ENCODE measurements around the gene NRXN3. TPM values are rescaled to one million over a fixed set of nuclear protein-coding genes. Genes with fewer than 3 reads are reported as not detected.

NRXN3 gene
- total RNA-seq, 1 experiment from 2014 or later: 0.80 TPM

- Histone ChIP-seq H3K36me3 (replicated peaks; ENCODE audit: control insufficient read depth, insufficient read depth, low read length) (no peaks in the 10 kb centered on the region), H3K4me3 (ENCODE audit: insufficient read depth, low read depth, low read length) (no peak overlapping the region), H3K27me3 (ENCODE audit: control insufficient read depth, insufficient read depth, low read length) (no peaks in the 10 kb centered on the region)
- no peak for DNase-seq
Measured at GRCh38 chr14:79306546-79306945, 1136.4 kb downstream of the NRXN3 start.

GRCh38 chr14:79318371-79318770 lies 1148.2 kb downstream of the NRXN3 start:
- DNase-seq: no peak
- H3K27me3 ChIP-seq (ENCODE audit: control insufficient read depth, insufficient read depth, low read length): no peaks in the 10 kb centered on the region
- no peaks in the 10 kb centered on the region for H3K36me3 ChIP-seq (replicated peaks; ENCODE audit: control insufficient read depth, insufficient read depth, low read length)

GRCh38 chr14:79320561-79320960 lies 1150.4 kb downstream of the NRXN3 start:
- H3K27me3 ChIP-seq (ENCODE audit: control insufficient read depth, insufficient read depth, low read length): no peaks in the 10 kb centered on the region
- no peak overlapping the region for H3K4me3 ChIP-seq (ENCODE audit: insufficient read depth, low read depth, low read length)
- H3K36me3 ChIP-seq (replicated peaks; ENCODE audit: control insufficient read depth, insufficient read depth, low read length): no peaks in the 10 kb centered on the region
- no peak for DNase-seq

More at GRCh38 chr14:79318371-79318770, 1148.2 kb downstream of the NRXN3 start:
- no peak overlapping the region for H3K4me3 ChIP-seq (ENCODE audit: insufficient read depth, low read depth, low read length)

GRCh38 chr14:79321070-79321469 lies 1150.9 kb downstream of the NRXN3 start:
- Histone ChIP-seq H3K27me3 (ENCODE audit: control insufficient read depth, insufficient read depth, low read length) (no peaks in the 10 kb centered on the region), H3K36me3 (replicated peaks; ENCODE audit: control insufficient read depth, insufficient read depth, low read length) (no peaks in the 10 kb centered on the region), H3K4me3 (ENCODE audit: insufficient read depth, low read depth, low read length) (no peak overlapping the region)
- DNase-seq: no peak

- H3K36me3 ChIP-seq (replicated peaks; ENCODE audit: control insufficient read depth, insufficient read depth, low read length): no peaks in the 10 kb centered on the region
- no peaks in the 10 kb centered on the region for H3K27me3 ChIP-seq (ENCODE audit: control insufficient read depth, insufficient read depth, low read length)
- H3K4me3 ChIP-seq (ENCODE audit: insufficient read depth, low read depth, low read length): no peak overlapping the region
- DNase-seq: no peak
Measured at GRCh38 chr14:79325071-79325470, 1154.9 kb downstream of the NRXN3 start.

- no peaks in the 10 kb centered on the region for H3K27me3 ChIP-seq (ENCODE audit: control insufficient read depth, insufficient read depth, low read length)
- H3K4me3 ChIP-seq (ENCODE audit: insufficient read depth, low read depth, low read length): no peak overlapping the region
- no peak for DNase-seq
- no peaks in the 10 kb centered on the region for H3K36me3 ChIP-seq (replicated peaks; ENCODE audit: control insufficient read depth, insufficient read depth, low read length)
Measured at GRCh38 chr14:79325557-79325956, 1155.4 kb downstream of the NRXN3 start.

- no peak for DNase-seq
- no peaks in the 10 kb centered on the region for H3K27me3 ChIP-seq (ENCODE audit: control insufficient read depth, insufficient read depth, low read length)
- no peak overlapping the region for H3K4me3 ChIP-seq (ENCODE audit: insufficient read depth, low read depth, low read length)
- H3K36me3 ChIP-seq (replicated peaks; ENCODE audit: control insufficient read depth, insufficient read depth, low read length): no peaks in the 10 kb centered on the region
Measured at GRCh38 chr14:79328863-79329262, 1158.7 kb downstream of the NRXN3 start.

GRCh38 chr14:79331830-79332229 lies 1161.7 kb downstream of the NRXN3 start:
- no peaks in the 10 kb centered on the region for H3K27me3 ChIP-seq (ENCODE audit: control insufficient read depth, insufficient read depth, low read length)
- H3K4me3 ChIP-seq (ENCODE audit: insufficient read depth, low read depth, low read length): no peak overlapping the region
- H3K36me3 ChIP-seq (replicated peaks; ENCODE audit: control insufficient read depth, insufficient read depth, low read length): no peaks in the 10 kb centered on the region
- DNase-seq: no peak

- Histone ChIP-seq H3K4me3 (ENCODE audit: insufficient read depth, low read depth, low read length) (no peak overlapping the region), H3K27me3 (ENCODE audit: control insufficient read depth, insufficient read depth, low read length) (no peaks in the 10 kb centered on the region), H3K36me3 (replicated peaks; ENCODE audit: control insufficient read depth, insufficient read depth, low read length) (no peaks in the 10 kb centered on the region)
- no peak for DNase-seq
Measured at GRCh38 chr14:79332504-79333197, 1162.5 kb downstream of the NRXN3 start.

GRCh38 chr14:79333198-79333546 lies 1163.0 kb downstream of the NRXN3 start:
- Histone ChIP-seq H3K4me3 (ENCODE audit: insufficient read depth, low read depth, low read length) (no peak overlapping the region), H3K27me3 (ENCODE audit: control insufficient read depth, insufficient read depth, low read length) (no peaks in the 10 kb centered on the region), H3K36me3 (replicated peaks; ENCODE audit: control insufficient read depth, insufficient read depth, low read length) (no peaks in the 10 kb centered on the region)
- no peak for DNase-seq

GRCh38 chr14:79334272-79334671 lies 1164.1 kb downstream of the NRXN3 start:
- H3K36me3 ChIP-seq (replicated peaks; ENCODE audit: control insufficient read depth, insufficient read depth, low read length): no peaks in the 10 kb centered on the region
- H3K4me3 ChIP-seq (ENCODE audit: insufficient read depth, low read depth, low read length): no peak overlapping the region
- no peaks in the 10 kb centered on the region for H3K27me3 ChIP-seq (ENCODE audit: control insufficient read depth, insufficient read depth, low read length)
- DNase-seq: no peak

GRCh38 chr14:79337761-79338160 lies 1167.6 kb downstream of the NRXN3 start:
- no peaks in the 10 kb centered on the region for H3K27me3 ChIP-seq (ENCODE audit: control insufficient read depth, insufficient read depth, low read length)
- no peaks in the 10 kb centered on the region for H3K36me3 ChIP-seq (replicated peaks; ENCODE audit: control insufficient read depth, insufficient read depth, low read length)
- no peak for DNase-seq
- H3K4me3 ChIP-seq (ENCODE audit: insufficient read depth, low read depth, low read length): no peak overlapping the region

GRCh38 chr14:79342942-79343341 lies 1172.8 kb downstream of the NRXN3 start:
- no peak overlapping the region for H3K4me3 ChIP-seq (ENCODE audit: insufficient read depth, low read depth, low read length)

GRCh38 chr14:79351011-79351410 lies 1180.8 kb downstream of the NRXN3 start:
- no peaks in the 10 kb centered on the region for H3K36me3 ChIP-seq (replicated peaks; ENCODE audit: control insufficient read depth, insufficient read depth, low read length)
- H3K27me3 ChIP-seq (ENCODE audit: control insufficient read depth, insufficient read depth, low read length): no peaks in the 10 kb centered on the region
- H3K4me3 ChIP-seq (ENCODE audit: insufficient read depth, low read depth, low read length): no peak overlapping the region
- no peak for DNase-seq

More at GRCh38 chr14:79342942-79343341, 1172.8 kb downstream of the NRXN3 start:
- no peak for DNase-seq
- H3K27me3 ChIP-seq (ENCODE audit: control insufficient read depth, insufficient read depth, low read length): no peaks in the 10 kb centered on the region
- H3K36me3 ChIP-seq (replicated peaks; ENCODE audit: control insufficient read depth, insufficient read depth, low read length): no peaks in the 10 kb centered on the region

GRCh38 chr14:79352076-79352630 lies 1182.0 kb downstream of the NRXN3 start:
- DNase-seq: no peak
- Histone ChIP-seq H3K4me3 (ENCODE audit: insufficient read depth, low read depth, low read length) (no peak overlapping the region), H3K36me3 (replicated peaks; ENCODE audit: control insufficient read depth, insufficient read depth, low read length) (no peaks in the 10 kb centered on the region)

More at GRCh38 chr14:79352076-79352630, 1182.0 kb downstream of the NRXN3 start:
- H3K27me3 ChIP-seq (ENCODE audit: control insufficient read depth, insufficient read depth, low read length): no peaks in the 10 kb centered on the region
